Erythroblast (primary cell): Measurements from ENCODE around the gene IFT122.
"Not testable (repeated sequence)": the region's sequence is repeated elsewhere in the genome, so short reads cannot be mapped to it uniquely, and the experiment has no call there.

Source experiments
- DNase-seq, 2 experiments: peaks; one replicate each; lab custom pipeline; 2025; lab: John Stamatoyannopoulos, UW
- GATA1 ChIP-seq: IDR thresholded peaks from 2 replicates; pipeline ENCODE4 v1.6.1; 2011; ENCODE audit warnings: low read depth, mild to moderate bottlenecking, control low read depth, low read length, moderate library complexity
- POLR2A ChIP-seq: IDR thresholded peaks from 2 replicates; pipeline ENCODE4 v1.6.1; 2011; ENCODE audit warnings: mild to moderate bottlenecking, low read length

Gene IFT122

GRCh38 chr3:129410971-129411370 lies 29.1 kb upstream of the IFT122 start:
- no peak for DNase-seq
- no peak for TF ChIP-seq GATA1
- no peak for TF ChIP-seq POLR2A

- no peak for DNase-seq
- TF ChIP-seq GATA1 (no peak), POLR2A (no peak)
Measured at GRCh38 chr3:129412542-129413198, 27.4 kb upstream of the IFT122 start.

DNA sequence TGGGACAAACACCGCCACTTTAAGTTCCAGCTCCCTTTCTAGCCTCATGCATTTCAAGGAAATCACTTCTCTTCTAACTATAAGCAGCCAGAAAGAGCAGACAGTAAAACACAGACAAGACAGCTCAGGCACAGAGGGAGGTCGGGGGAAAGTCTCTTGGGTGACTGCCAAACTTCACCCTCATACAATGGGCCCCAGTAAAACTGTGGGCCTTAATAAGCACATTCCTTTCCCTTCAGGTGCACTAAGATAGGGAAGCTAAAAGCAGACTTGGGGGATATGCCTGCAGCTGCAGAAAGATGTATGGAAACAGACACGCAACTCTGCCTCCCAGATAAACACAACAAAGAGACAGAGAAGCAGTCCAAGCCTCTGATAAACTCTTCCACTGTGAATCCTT lies 26.8 kb upstream of the IFT122 start:
- DNase-seq = not testable (repeated sequence)

- TF ChIP-seq POLR2A (peak; percentile 68), GATA1 (no peak)
- peak; percentile 61 to 83 for DNase-seq
Measured at GRCh38 chr3:129413687-129414506, 26.1 kb upstream of the IFT122 start.

- TF ChIP-seq POLR2A (no peak), GATA1 (no peak)
- DNase-seq = no peak
Measured at GRCh38 chr3:129415378-129415777, 24.6 kb upstream of the IFT122 start.

GRCh38 chr3:129415830-129416229 lies 24.2 kb upstream of the IFT122 start:
- no peak for DNase-seq
- TF ChIP-seq GATA1 (no peak), POLR2A (no peak)

- TF ChIP-seq GATA1 (no peak), POLR2A (no peak)
- peak; percentile 35 to 74 for DNase-seq
Measured at GRCh38 chr3:129416415-129416814, 23.6 kb upstream of the IFT122 start.

GRCh38 chr3:129417326-129417725 lies 22.7 kb upstream of the IFT122 start:
- no peak for DNase-seq
- TF ChIP-seq POLR2A = no peak
- no peak for TF ChIP-seq GATA1

DNA sequence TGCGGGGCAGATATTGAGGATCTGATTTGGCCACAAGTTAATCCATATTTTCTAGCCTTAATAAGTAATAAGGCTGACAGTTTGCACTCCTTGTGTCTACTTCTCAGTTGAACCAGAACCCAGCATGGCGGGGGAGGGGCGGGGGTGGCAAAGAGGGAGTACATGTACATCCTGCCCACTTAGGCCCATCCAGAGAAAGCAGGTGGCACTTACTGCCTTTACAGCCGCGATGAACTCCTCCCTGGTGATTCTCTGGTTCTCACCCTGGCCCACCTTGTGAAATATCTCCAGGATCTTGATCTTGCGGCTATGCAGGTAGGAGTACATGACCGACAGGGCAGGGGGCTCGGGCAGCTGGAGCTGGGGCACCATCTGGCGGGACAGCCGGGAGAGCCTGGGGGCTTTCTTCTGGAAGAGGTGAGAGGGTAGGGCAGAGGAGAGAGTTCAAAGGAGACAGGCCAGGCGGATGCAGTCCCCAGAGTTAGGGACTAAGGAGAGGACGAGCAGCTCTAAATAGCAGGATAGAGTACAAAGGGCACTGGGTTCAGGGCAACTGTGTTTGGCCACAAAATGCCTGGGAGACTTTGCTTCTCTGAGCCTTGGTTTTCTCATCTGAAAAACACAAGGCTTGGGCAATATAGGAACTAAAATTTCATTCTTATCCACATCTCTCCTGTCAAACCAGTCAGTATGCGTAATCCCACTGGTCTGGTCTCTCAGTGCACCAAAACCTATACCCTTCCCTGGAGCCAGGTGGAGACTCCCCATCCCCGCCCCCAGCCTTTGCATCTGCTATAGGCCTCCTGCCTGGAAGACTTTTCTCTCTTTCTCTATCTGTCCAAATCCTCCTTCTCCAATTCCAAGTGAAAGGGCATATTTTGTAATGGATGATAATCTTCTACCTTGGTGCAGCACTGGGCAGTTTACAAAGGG lies 21.7 kb upstream of the IFT122 start:
- TF ChIP-seq GATA1 = no peak
- no peak for TF ChIP-seq POLR2A
- no peak for DNase-seq

DNA sequence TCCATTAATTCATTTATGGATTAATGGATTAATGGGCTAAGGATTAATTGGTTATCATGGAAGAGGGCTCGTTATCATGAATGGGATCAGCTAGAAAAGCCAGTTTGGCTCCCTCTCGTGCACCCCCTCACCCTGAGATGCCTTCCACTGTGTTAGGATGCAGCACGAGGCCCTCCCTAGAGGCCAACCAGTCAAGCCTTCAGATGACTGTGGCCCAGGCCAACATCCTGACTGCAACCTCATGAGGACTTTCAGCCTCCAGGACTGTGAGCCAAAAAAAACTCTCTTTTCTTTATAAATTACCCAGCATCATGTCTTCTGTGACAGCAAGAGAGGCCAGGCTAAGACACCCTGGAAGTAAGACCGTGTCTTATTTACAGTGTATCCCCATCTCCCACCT lies 20.5 kb upstream of the IFT122 start:
- DNase-seq = no peak
- no peak for TF ChIP-seq GATA1
- no peak for TF ChIP-seq POLR2A

DNA sequence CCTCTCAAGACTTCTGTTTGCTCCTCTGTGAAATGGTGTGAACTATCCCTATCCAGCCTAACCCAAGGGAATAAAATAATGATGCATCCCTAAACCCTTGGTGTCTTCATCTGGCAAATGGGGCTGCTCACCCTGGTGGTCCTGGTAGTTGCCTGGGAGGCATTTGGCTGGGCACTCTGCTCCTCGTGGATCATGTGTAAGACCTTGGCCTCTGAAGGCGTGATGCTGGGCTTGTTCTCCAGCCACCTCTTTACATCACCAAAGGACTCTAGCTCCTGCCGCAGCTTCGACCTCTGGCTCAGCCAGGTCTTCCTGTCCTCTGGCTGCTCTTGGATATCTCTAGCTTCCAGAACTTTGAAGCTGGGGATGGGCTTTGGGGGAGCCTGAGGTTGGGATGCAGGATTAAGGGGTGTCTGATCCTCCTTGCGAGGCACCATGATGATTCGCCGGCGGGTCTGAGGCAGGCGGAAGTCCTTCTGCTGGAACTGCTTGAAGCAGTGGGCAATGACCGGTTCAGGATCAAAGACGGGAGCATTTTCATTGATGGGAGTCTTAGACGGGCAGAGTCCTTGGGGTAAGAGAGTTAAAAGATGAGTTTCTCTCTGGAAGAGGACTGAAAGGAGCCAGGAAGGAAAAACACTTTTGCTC lies 18.7 kb upstream of the IFT122 start:
- TF ChIP-seq GATA1 = no peak
- TF ChIP-seq POLR2A = no peak
- no peak for DNase-seq

DNA sequence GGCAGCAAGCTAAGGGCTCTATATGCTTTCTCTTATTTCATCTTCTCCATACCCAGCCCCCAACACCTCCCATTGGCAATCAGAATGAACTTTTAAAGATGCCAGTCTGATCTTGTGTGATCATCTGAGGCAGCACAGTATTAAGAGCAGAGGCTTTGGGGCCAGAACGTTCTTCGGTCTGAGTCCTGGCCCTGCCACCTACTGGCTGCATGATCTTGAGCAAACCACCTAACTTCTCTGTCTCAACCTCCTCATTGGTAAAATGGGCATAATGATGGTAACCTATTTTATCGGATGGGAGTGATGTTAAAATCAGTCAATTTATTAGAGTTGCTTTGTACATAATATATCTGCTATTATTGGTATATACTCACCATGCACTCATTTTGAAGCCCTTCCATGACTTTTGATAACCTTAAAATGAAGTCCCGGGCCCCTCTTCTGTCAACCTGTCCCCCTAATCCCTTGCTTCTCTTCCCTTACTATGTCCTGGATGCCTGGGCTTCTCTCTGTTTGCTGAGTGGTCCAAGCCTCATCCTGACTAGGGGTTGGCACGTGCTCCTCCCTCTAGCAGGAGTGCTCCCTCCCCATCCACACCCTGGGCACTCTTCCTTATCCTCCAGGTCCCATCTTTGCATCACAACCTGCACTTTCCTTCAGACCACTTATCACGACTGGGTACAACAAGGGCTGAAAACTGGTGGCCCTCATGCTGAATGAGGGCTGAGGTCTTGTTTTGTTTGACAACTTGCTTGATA lies 17.9 kb upstream of the IFT122 start:
- TF ChIP-seq POLR2A = no peak
- no peak for TF ChIP-seq GATA1
- no peak for DNase-seq

DNA sequence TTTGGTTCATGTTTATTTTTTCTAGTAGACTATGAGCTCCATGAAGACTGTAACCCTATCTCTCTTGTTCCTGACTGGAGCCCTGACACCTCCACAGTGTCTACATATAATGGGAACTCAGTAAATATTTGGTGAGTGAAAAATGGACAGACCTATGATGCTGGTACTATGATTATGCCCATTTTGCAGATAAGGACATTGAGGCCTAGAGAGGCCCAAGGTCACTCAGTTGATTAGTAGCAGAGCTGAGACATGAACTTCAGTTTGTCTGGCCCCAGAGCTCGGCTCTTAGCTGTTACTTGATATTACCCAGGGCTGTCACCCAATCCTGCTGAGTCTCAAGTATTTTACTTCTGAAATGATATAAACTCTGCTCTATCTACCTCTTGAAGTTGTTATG lies 17.1 kb upstream of the IFT122 start:
- no peak for DNase-seq
- TF ChIP-seq GATA1 (no peak), POLR2A (no peak)
